ENCODE results near the gene TYRO3.

DNA sequence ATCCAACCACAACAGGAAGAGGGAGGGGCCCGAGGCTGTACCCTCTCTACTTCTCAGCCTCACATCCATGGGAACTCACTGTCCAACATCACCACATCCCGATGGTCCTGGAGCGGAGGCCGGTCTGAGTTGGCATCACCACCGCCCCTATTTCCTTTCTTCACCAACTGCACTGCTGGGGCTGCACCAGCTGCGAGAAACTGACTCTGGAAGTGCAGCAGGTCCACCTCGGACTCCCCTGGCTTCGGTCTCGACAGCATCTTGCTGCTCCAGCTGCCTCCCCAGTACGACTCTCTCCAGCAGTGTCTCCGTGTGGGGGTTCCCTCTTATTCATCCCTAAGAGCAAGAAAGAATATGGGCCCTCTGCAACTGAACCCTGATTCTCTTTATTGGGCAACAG is 22.1 kb upstream of the TYRO3 start:
- TF ChIP-seq, protein P1, sequence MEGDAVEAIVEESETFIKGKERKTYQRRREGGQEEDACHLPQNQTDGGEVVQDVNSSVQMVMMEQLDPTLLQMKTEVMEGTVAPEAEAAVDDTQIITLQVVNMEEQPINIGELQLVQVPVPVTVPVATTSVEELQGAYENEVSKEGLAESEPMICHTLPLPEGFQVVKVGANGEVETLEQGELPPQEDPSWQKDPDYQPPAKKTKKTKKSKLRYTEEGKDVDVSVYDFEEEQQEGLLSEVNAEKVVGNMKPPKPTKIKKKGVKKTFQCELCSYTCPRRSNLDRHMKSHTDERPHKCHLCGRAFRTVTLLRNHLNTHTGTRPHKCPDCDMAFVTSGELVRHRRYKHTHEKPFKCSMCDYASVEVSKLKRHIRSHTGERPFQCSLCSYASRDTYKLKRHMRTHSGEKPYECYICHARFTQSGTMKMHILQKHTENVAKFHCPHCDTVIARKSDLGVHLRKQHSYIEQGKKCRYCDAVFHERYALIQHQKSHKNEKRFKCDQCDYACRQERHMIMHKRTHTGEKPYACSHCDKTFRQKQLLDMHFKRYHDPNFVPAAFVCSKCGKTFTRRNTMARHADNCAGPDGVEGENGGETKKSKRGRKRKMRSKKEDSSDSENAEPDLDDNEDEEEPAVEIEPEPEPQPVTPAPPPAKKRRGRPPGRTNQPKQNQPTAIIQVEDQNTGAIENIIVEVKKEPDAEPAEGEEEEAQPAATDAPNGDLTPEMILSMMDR (conservative IDR thresholded peaks at IDR 0.05) = no peak
- TF ChIP-seq EZH2 (IDR thresholded peaks at IDR 0.05; ENCODE audit: low read depth) = no peak
